Inflammatory macrophage (primary cell): ENCODE data around the gene CLTCL1.

Experiments used
- DNase-seq, 2 donors: peaks; one replicate each; pipeline ENCODE4 v3.0.0-alpha.2; 2020 to 2022

The CLTCL1 gene

DNA sequence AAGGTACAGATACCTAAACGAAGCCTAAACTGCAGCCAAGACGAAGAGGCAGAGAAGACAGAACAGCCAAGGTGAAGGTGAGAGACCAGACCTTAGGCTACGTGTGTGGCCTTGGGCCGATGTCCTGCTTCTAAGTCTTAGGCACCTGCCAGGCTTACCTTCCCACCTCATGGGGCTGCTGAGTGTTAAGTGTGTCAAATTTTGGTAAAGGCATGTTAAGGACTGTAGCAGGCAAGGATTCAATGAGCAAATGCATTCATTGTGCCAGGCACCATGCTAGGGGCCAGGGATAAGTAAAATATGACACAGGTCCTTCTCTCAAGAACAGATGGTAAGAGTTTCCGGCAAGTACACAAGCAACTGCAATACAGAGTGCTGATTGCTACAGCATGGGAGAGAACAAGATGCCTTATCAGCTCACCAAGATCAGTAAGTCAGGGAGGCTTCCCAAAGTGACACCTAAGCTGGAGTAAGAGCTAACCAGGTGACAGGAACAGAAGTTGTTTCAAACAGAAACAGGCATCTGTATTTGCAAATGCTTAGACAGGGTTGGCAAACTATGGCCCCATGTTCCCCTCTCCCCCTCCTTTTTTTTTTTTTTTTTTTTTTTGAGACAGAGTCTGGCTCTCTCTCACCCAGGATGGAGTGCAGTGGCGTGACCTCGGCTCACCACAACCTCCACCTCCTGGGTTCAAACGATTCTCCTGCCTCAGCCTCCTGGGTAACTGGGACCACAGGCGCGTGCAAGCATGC is 46.7 kb downstream of the CLTCL1 start:
- no peak for DNase-seq

DNA sequence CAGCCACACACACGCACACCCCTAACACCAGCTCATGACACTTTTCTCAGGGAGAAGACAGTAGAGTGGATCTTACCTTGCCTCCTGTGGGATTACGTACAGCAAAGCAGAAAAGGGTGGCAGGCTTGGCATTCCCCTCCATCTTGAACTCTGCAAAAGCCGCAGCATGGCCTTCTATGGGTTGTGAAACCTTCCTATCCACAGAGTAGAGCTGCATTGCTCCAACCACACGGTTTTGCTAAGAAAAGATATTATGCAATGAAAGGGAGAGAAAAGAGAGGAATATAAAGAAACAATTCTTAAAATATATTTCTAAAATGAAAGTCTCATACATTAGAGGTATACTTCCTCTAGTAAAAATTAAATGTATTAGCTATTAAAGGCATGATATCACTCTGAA is 48.8 kb downstream of the CLTCL1 start:
- peak; percentile 37 for DNase-seq

DNA sequence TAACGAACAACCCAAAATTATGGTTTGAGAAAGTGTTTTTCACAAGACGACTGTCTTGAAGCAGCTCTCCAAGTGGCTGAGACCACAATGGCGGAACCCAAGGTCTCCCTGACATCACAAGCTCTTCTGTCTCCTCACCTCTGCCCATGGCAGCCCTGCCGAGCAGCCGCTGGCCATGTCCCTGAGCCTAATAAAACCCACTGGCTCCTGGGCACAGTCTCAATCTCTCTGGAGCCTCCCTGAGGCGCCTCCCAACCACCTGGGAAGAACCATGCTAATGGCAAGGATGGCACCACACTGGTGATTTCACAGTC is 50.0 kb downstream of the CLTCL1 start:
- no peak for DNase-seq

DNA sequence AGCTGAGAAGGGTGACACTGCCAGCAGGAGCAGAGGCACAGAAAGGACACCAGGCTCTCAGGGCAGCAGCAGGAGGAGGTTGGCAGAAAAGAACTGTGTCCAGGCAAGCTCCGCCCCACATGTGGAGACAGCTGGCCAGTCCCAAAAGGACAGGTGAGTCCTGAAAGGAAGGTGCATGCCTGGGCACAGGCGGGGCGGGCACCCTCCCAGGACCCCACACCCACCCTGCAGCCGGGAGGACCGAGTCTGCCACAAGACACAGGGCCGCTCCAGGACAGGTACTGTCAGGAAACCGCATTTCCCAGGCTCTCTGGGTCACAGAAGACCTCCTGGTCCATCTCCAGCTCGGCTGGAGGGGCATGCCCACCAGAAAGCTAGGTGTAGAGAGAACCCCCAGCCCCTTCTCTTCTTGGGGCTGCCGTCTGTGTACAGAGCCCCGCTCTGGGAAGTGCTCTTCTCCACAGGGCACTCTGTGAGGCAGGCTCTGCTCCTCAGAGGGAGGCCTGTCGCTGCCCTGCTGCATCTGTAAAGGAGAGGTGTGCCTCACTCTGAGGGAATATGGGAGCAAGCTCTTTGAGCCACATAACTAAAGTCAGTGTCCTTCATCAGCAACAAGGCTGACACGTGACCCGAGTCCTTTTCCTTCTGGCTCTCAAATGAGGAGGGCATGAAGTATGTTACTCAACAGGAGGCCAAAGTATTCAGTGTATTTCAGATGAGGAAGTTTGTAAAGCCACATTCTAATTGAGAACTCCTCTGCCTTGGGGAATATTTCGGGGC is 50.5 kb downstream of the CLTCL1 start:
- DNase-seq = peak; percentile 49 to 59

DNA sequence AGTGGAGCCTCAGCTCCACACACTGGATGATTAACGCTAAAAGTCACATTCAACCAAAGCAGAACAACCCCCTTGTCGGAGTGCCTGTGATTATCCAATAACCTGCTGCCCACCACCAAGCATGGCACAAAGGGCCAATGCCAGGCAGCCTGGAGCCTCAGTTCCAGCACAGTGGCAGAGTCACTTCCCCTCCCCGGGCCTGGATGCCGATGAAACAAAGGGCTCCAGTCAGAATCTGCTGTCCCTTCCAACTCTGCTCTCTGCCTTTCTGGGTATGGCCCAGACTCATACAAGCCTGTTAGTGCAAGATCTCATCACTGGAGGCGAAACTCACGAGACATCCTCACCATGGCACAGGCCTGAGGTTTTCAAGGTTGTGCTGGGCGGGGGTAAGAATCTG is 52.1 kb downstream of the CLTCL1 start:
- DNase-seq = no peak

DNA sequence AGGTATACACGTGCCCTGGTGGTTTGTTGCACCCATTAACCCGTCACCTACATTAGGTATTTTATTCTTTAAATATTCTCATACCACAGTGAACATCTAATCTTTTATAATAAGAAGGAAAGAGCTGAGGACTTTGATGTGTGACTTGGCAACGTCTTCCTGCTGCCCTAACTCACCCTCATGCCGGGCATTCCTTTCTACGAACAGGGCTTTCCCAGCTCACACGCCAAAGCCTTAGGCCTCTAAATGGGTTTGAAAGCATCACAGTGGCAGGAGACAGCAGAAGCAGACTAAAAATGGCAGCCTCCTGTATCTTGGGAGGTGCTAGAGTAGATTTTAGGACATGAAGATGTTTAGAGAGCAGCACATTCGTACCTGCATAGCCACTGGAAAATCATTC is 52.6 kb downstream of the CLTCL1 start:
- no peak for DNase-seq

DNA sequence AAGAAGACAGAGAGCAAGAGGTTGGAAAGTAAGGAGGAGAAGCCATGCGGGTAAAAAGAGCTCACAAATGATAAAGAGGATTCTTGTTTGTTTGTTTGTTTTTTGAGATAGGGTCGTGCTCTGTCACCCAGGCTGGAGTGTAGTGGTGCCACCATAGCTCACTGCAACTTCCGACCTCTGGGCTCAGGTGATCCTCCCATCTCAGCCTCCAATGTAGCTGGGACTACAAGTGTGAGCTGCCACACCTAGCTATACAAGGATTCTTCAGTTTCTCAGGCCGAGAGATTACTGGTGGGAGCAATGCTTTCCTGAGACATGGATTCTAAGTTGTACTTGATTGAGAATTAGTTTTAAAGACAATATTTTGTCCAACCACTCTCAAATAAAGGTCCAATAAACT is 55.6 kb downstream of the CLTCL1 start:
- DNase-seq = no peak

DNA sequence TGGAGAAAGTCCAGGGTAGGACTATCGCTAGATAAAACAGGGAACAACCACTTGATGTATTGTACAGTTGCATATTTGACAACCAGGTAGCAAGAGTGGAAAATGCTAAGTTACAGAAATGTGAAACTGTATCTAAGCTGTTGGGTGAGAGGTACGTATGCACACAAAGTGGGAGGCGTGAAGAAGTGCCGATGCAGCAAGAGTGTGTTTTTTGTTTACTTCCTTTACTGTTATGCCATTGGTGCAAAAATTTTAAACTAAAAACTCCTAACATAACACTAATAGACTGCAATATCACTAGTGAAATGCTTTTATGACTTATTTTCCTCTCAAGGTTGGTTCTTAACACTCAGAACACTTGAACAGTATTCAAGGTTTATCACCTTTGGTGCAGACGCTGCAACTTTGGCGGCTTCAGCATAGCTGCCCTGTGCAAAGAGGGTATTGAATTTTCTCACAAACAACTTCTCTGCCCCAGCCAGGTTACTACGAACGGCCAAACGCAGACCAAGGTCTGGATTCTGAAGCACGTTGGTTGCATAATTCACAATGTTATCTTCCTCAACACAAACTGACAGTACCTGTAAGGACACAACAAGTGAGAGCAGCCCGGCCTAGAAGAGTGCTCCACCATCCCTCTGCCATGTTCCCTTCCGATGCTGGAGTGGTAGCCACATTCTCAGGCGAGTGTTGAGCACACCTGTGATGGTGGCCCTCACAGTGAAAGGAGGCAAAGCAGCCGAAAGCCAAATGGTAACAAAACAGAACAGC is 57.2 kb downstream of the CLTCL1 start:
- no peak for DNase-seq

DNA sequence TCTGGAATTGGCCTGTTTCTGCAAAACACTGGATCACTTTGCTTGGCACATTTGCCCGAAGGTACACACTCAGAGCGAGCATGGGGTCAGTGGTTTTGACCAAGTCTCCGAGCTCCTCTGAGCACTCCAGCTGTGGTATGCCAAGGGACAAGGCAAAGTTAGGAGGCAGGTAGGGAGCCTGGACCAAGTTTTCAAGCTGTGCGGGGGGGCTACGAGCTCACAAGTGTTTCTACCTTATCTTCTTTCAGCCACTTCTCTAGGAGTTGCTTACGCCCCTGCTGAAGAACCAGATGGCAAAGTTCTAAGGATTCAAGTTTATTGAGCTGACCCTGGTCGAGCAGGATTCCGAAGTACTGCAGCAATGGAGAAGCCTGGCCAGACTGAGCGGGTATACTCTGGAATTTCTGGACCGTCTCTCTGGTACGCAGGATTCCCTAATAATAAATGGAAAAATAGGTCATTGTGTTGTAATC is 58.3 kb downstream of the CLTCL1 start:
- no peak for DNase-seq

DNA sequence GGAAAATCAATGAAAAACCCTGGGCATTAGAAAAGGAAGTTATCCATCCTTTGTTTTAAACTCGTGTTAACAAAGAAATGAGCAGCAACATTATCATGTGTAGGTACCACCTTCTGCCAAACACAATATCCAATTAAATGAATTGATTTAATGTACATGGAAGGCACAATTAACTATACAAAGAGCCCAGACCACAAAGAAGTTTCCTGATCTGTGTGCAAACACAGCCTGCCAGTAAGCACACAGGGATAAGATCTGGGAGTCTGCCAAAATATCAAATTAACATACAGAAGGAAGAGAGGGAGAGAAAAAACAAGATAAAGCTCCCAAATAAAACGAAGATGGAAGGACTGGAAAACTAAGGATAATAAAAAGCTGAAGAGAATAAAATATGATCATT is 58.9 kb downstream of the CLTCL1 start:
- DNase-seq = no peak

DNA sequence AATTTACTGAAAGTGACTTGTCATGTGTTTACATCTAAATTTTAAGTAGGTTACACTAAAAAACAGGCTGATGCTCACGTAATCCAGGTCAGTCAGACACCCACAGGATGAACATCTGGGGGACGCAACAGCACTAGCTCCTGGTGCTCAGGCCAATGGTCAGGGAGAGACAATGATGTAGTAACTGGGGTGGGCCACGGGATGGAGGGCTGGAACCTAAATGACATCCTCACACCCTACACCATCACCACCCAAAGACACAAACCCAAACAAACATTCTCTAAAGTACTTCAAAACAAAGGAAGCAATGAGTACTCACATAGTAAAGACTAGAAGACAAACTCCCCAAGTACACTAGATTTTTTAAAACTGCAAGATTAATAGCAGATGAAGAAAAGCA is 59.5 kb downstream of the CLTCL1 start:
- no peak for DNase-seq

DNA sequence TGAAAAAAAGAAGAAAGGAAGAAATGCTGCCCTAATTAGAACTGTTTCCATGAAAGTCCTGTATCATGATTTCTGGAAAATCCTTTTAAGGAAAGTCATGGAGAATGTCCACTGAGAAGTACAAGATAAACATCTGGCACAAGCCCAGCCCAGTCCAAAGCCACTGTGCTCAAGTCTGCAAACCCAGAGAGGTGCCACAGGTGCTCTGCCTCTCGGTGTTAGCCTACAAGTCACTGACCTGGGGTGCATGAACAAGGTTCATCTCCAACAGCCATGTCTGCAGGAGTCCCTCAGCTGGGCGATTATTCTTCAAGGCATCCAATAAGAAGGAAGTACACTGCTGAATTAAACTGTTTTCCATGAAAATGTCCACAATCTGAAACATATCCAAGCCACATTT is 61.9 kb downstream of the CLTCL1 start:
- DNase-seq = no peak

DNA sequence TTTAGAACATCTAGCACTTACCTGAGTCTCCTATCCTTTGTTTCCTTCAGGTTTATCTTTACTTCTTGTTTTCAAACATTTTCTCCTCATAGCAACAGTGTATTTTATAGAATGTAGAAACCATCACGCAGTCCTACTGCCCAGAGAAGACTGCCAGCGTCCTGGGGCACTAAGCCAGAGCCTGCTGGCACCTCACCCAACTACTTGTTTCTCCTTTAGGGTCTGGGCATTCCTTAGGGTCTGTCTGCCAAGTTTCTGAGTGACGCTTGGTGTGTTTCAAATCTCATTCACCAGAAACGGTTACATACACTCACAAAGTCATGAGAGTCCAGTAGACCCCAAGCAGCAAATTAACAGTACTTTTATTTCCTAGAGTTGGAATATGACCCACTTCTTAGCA is 63.3 kb downstream of the CLTCL1 start:
- no peak for DNase-seq

DNA sequence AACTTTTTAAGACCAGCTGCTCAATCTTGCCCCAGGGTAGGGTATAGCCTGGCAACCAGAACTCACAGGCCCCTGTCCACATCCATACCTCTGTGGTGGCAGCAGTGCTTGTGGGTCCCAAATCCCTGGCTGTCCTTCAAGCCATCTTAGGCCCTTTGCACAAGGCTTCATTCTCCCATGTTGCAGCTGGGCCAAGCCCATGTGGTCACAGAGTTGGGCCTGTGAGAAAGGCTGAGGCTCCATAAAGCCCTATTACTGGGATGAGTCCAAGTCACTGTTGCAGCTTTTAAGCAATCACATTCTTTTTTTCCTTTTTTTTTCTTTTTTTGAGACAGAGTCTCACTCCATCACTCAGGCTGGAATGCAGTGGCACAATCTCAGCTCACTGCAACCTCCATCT is 65.1 kb downstream of the CLTCL1 start:
- no peak for DNase-seq

DNA sequence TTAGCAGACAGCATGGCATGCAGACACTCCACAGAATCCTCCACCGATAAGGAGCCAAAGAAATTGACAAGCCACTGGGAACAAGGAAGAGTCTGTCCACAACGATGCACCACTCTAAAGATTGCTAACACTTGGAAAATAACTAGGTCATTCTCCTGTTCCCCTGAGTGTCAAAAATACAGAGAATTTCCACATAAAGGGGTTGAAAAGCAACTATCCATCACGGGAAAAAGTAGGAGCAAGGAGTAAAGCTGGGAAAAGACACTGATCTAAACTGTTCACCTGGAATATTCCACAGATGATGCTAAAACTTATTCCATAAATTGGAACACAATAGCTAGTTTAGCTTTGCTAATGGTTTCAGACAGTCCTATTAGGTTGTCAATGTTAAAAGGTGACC is 66.0 kb downstream of the CLTCL1 start:
- no peak for DNase-seq

DNA sequence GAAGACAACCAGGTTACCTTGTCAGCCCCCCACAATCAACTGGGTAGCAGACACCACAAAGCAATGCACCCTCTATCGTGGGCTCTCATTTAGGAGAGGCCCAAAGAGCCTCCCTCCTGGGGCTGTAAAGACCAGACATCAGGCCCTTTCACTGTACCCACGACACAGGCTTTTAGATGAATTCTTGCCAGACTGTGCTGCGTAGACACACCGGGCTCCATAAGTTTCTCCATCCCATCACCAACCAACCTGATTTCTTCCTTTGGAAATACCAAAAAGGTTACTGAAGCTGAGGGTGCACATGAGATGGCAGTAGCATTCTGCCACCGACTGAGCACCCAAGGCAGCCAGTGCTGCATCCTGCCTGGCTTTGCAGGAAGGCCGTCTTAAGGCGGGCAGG is 66.5 kb downstream of the CLTCL1 start:
- no peak for DNase-seq

DNA sequence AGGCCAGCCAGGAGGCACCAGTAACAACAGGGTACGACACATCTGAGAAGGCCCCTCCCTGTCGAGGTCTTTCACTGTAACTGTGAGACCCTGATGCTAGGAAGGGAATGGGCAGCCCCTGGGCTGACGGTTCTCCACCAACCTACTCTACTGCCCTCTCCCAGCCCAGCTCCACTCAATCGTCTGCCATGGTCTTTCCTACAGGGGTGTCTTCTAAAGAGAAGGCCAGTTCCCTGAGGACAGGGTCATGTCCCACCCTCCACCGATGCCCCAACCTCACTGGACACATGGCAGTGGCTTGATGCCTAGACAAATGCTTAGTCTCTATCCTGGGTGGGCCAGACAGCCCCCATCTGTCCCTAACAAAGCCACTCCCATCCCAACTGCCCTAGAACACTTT is 67.0 kb downstream of the CLTCL1 start:
- DNase-seq = no peak

DNA sequence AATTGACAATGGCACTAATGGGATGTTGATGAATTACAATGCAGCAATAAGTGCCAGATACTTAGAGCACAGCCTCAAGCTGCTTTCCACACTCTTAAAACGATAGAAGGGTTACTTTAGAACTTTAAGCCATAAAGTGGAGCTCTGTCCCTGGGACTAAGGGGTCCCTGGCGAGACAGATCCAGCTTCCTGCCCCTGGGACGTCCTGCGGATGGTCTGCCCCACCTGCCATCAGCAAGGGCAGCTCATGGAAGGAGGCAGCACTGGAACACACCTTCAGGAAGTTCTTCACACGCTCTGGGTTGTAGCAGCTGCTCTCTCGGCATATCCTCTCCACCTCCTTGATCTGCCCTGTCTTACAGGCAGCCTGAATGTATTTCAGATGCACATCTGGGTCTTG is 67.9 kb downstream of the CLTCL1 start:
- no peak for DNase-seq

DNA sequence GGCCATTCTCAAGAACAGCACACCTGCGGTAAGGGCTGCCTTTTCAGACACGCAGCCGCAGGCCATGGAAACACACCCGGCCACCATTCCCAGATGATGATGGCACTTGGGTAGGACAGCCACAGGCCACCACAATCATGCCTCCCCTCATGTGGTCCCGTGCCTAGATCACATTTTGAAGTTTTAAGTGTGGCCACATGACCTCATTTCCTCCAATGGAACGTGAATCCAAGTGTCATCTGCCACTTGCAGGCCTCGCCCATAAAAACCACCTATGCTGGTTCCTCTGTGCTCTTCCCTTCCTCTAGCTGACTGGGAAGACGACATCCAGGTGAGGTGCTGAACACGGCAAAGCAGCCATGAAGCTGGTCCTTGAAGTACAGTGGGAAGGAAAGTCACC is 68.4 kb downstream of the CLTCL1 start:
- no peak for DNase-seq

DNA sequence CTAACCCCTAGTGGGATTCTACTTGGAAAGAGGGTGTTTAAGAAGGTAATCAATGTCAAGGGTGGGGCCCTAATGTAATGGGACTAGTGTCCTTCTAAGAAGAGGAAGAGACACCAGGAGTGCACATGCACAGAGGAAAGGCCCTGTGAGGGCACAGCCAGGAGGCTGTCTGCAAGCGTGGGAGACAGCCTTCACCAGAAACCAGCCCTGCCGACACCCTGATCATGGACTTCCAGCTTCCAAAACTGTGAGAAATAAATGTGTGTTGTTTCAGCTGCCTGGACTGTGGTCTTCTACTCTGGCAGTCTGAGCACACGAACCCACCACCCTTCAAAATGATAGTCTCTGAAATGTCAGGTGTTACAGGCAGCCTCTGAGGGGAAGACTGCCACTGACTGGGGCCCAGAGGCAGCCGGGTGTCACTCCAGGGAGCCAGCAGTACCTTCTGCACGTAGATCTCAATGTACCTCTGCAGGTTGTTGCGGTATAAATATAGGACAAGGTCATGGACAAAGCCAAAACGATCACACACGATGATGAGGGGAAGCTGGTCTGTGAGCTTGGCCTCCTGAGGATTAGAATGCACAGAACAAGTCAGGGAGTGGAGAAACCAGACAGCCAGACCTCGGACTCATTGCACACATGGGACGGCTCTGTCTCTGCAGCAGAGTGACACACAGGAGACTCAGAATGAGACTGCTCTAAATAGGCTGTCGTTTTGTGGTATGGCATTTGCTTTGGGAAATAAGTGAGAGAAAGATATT is 69.1 kb downstream of the CLTCL1 start:
- no peak for DNase-seq

DNA sequence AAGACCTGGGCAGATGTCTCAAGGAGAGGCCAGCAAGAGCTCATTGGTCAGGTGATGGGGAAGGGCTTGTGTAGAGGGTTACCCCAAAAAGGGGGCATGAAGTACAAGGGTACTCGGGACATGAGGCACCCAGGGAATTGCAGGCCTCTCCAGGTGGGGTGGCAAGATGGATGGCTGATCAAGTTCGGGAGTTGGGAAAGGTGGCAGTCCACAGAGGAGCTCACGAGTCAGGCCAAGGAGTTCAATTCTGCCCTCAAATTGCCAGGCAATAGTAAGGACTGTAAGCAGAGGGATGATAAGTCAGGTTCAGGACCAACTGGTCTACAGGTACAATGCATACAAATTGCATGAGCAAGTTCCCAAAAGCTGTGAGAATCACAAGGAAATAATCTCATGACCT is 70.7 kb downstream of the CLTCL1 start:
- DNase-seq = no peak

DNA sequence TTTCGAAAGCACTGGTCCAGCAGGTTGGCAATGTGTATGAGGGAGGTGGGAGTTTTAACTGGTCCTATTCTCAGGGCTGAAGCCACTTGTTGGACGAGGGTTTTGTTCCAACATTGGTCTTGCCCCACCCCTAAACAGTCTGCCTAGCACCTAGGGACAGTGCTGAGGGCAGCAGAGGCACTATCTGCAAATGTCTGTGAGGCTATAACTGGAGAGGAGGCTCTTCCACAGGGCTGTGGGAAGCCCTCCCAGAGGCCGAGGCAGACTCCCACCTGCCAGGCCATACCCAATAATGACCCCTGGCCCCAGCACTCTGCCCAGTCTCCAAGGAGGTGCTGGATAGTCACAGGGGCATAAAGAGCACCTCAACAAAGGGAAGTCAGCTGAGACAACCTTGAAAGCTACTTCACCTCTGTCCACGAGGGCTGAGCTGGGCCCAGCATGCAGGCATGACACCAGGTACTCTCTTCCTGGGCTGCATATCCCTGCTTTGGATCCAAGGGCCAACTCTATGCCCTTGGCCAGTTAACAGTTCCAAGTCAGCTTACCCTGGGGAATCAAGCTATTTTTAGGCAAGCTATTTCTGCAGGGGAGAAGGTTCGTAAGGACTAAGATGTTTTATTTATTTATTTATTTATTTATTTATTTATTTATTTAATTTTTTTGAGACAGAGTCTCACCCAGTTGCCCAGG is 72.8 kb downstream of the CLTCL1 start:
- DNase-seq = no peak
